HepG2 (cell line): ENCODE data around the gene CAPRIN1. TPM values are rescaled to one million over a fixed set of nuclear protein-coding genes. Genes with fewer than 3 reads are reported as not detected.
A peak's percentile ranks its signal among the peaks of the same experiment; 100 is the strongest.

Source experiments
- BORCS8-MEF2B ChIP-seq: sonication (generic); formaldehyde crosslinking; IDR thresholded peaks from 2 replicates; pipeline ENCODE4 v1.8.0; 2022; ENCODE audit warnings: mild to moderate bottlenecking, missing genetic modification reagents
- CEBPZ ChIP-seq: IDR thresholded peaks from 2 replicates; pipeline ENCODE4 v1.6.1; 2012; ENCODE audit warnings: low read length, improper control_type of control experiment
- GZF1 ChIP-seq: sonication (generic); formaldehyde crosslinking; IDR thresholded peaks from 2 replicates; pipeline ENCODE4 v1.5.1; 2020; ENCODE audit warnings: mild to moderate bottlenecking, missing genetic modification reagents
- KDM1A ChIP-seq: IDR thresholded peaks from 2 replicates; pipeline ENCODE4 v1.6.1; 2016; ENCODE audit warnings: missing compliant biosample characterization
- MED1 ChIP-seq: sonication (generic); formaldehyde crosslinking; IDR thresholded peaks from 2 replicates; pipeline ENCODE4 v1.4.0; 2020; ENCODE audit warnings: missing genetic modification reagents
- MYNN ChIP-seq: sonication (generic); formaldehyde crosslinking; IDR thresholded peaks from 2 replicates; pipeline ENCODE4 v1.4.0; 2020; ENCODE audit warnings: mild to moderate bottlenecking, low read depth, missing genetic modification reagents
- NFKB2 ChIP-seq: sonication (generic); formaldehyde crosslinking; IDR thresholded peaks from 2 replicates; pipeline ENCODE4 v1.4.0; 2020; ENCODE audit warnings: missing genetic modification reagents, borderline replicate concordance
- POGZ ChIP-seq: sonication (generic); formaldehyde crosslinking; IDR thresholded peaks from 2 replicates; pipeline ENCODE4 v1.4.0; 2020; ENCODE audit warnings: mild to moderate bottlenecking, missing genetic modification reagents
- PREB ChIP-seq: sonication (generic); formaldehyde crosslinking; IDR thresholded peaks from 2 replicates; pipeline ENCODE4 v1.4.0; 2020; ENCODE audit warnings: missing genetic modification reagents
- ZBTB7A ChIP-seq: sonication (generic); formaldehyde crosslinking; IDR thresholded peaks from 2 replicates; pipeline ENCODE4 v1.8.0; 2022; ENCODE audit warnings: mild to moderate bottlenecking, missing genetic modification reagents
- ZKSCAN5 ChIP-seq: sonication (generic); formaldehyde crosslinking; IDR thresholded peaks from 2 replicates; pipeline ENCODE4 v1.5.1; 2020; ENCODE audit warnings: mild to moderate bottlenecking, missing genetic modification reagents
- ZKSCAN8 ChIP-seq: IDR thresholded peaks from 2 replicates; pipeline ENCODE4 v1.6.1; 2016; ENCODE audit warnings: borderline replicate concordance, missing genetic modification reagents, missing compliant biosample characterization
- ZNF256 ChIP-seq: sonication (generic); formaldehyde crosslinking; conservative IDR thresholded peaks from 2 replicates; pipeline ENCODE4 v1.4.0; 2020; ENCODE audit warnings: missing genetic modification reagents
- ZNF343 ChIP-seq: sonication (generic); formaldehyde crosslinking; IDR thresholded peaks from 2 replicates; pipeline ENCODE4 v1.4.0; 2020; ENCODE audit warnings: mild to moderate bottlenecking, missing genetic modification reagents
- ZNF530 ChIP-seq: sonication (generic); formaldehyde crosslinking; IDR thresholded peaks from 2 replicates; pipeline ENCODE4 v1.5.0; 2020; ENCODE audit warnings: low read depth, mild to moderate bottlenecking, missing genetic modification reagents
- ZNF775 ChIP-seq: sonication (generic); formaldehyde crosslinking; IDR thresholded peaks from 2 replicates; pipeline ENCODE4 v1.4.0; 2020; ENCODE audit warnings: missing genetic modification reagents, mild to moderate bottlenecking, moderate library complexity, borderline replicate concordance
- polyA plus RNA-seq, 8 experiments: library from polyadenylated mRNA; depleted of rRNA in 3 of 8; stranded (reverse) in 7 of 8; unstranded in 1 of 8; fragments of >200 nt; fragmentation: Illumina TruSeq in 4 of 8; extraction: Trizol in 4 of 8; gene quantifications; 2 replicates each; pipeline versions ENCODE4 v1.2.1 to v1.2.3, GENCODE V29; 2011 to 2016; ENCODE audit warnings: low read depth in 4 of 8, missing spikeins in 1 of 8, mixed read lengths in 1 of 8; ENCODE audit not compliant: insufficient read depth in 1 of 8
- total RNA-seq, 5 experiments: library from RNA; depleted of rRNA; stranded (reverse); fragments of >200 nt; fragmentation: Illumina TruSeq; extraction: Trizol; gene quantifications; 2 replicates each; pipeline ENCODE4 v1.2.3, GENCODE V29; 2016; ENCODE audit warnings: low read depth in 1 of 5
- TF ChIP-seq, protein P1 (sequence below): sonication (generic); formaldehyde crosslinking; IDR thresholded peaks from 2 replicates; pipeline ENCODE4 v1.4.0; 2020; ENCODE audit warnings: missing genetic modification reagents, mild to moderate bottlenecking, borderline replicate concordance
- TF ChIP-seq, protein P2 (sequence below): sonication (generic); formaldehyde crosslinking; IDR thresholded peaks from 2 replicates; pipeline ENCODE4 v1.8.0; 2022; ENCODE audit warnings: mild to moderate bottlenecking, missing genetic modification reagents, borderline replicate concordance

The CAPRIN1 gene
- total and polyA plus RNA-seq, 2 of the 13 experiments (the other 11 are each of a cell fraction or from before 2014, with no cell fraction given) = 114 to 162 TPM

DNA sequence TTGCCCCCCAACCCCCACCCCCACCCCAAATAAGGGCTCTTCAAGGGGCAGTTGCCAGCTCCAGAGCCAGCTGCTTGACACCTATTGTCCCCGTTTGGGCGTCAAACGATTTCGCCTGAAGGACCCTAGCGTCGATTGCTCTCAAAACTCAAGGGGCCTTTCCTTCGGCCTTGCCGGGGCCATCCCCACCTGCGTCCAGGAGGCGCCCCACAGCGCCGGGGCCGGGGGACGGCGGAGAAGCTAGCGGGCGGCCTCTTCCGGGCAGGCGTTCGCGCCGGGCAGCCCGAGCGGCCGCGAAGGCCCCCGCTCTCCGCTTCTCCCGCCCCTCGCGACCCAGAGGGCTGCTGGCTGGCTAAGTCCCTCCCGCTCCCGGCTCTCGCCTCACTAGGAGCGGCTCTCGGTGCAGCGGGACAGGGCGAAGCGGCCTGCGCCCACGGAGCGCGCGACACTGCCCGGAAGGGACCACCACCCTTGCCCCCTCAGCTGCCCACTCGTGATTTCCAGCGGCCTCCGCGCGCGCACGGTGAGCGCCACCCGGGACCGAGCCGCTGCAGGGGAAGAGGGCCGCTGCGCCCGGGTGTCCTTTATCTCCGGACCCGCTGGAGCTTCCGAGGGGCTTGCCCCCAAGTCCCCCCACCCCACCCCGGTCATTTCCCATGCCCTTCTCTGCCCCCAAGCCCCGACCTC, at the start of gene CAPRIN1 (continued):
- TF ChIP-seq PREB (CRISPR knock-in tag) = no peak
- no peak for TF ChIP-seq KDM1A (CRISPR knock-in tag)
- 0 out of 2 replicates have a peak, but pooled peaks have one; percentile 22 for TF ChIP-seq ZNF343 (CRISPR knock-in tag)
- TF ChIP-seq BORCS8-MEF2B = no peak
- no peak for TF ChIP-seq ZNF775 (CRISPR knock-in tag)
- no peak for TF ChIP-seq ZKSCAN5 (CRISPR knock-in tag)
- no peak for TF ChIP-seq ZKSCAN8
- no peak for TF ChIP-seq CEBPZ
- peak; percentile 32; the same call in 1 of the 2 replicates for TF ChIP-seq ZNF256 (CRISPR knock-in tag)
- TF ChIP-seq NFKB2 = peak; percentile 75; the same call in 1 of the 2 replicates
- no peak for TF ChIP-seq MYNN
- no peak for TF ChIP-seq ZNF530 (CRISPR knock-in tag)
- TF ChIP-seq, protein P1, sequence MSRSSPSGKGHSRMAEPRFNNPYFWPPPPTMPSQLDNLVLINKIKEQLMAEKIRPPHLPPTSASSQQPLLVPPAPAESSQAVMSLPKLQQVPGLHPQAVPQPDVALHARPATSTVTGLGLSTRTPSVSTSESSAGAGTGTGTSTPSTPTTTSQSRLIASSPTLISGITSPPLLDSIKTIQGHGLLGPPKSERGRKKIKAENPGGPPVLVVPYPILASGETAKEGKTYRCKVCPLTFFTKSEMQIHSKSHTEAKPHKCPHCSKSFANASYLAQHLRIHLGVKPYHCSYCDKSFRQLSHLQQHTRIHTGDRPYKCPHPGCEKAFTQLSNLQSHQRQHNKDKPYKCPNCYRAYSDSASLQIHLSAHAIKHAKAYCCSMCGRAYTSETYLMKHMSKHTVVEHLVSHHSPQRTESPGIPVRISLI (CRISPR knock-in tag) = no peak
- TF ChIP-seq MED1 = peak; percentile 59
- peak; percentile 67; the same call in 1 of the 2 replicates for TF ChIP-seq POGZ
- no peak for TF ChIP-seq ZBTB7A (CRISPR knock-in tag)
- TF ChIP-seq, protein P2, sequence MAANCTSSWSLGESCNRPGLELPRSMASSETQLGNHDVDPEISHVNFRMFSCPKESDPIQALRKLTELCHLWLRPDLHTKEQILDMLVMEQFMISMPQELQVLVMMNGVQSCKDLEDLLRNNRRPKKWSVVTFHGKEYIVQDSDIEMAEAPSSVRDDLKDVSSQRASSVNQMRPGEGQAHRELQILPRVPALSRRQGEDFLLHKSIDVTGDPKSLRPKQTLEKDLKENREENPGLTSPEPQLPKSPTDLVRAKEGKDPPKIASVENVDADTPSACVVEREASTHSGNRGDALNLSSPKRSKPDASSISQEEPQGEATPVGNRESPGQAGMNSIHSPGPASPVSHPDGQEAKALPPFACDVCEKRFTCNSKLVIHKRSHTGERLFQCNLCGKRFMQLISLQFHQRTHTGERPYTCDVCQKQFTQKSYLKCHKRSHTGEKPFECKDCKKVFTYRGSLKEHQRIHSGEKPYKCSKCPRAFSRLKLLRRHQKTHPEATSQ (CRISPR knock-in tag) = no peak
- no peak for TF ChIP-seq GZF1 (CRISPR knock-in tag)
